Karpas-422 (cell line): ENCODE measurements around the gene JAK2. TPM values are rescaled to one million over a fixed set of nuclear protein-coding genes. Genes with fewer than 3 reads are reported as not detected.
A peak's percentile ranks its signal among the peaks of the same experiment; 100 is the strongest.
"Not testable (repeated sequence)": the region's sequence is repeated elsewhere in the genome, so short reads cannot be mapped to it uniquely, and the experiment has no call there.

Experiments
- DNase-seq: peaks from one replicate; pipeline ENCODE4 v3.0.0-alpha.2; 2015
- H2AFZ ChIP-seq: fragments of 200-600 bp; sonication (generic); 2 replicates; pipeline ENCODE4 v1.6.1; 2014; ENCODE audit warnings: antibody characterized with exemption, low read length, mixed read lengths
- H3K27ac ChIP-seq: fragments of 200-600 bp; sonication (generic); 2 replicates; pipeline ENCODE4 v1.5.1; 2014; ENCODE audit warnings: mild to moderate bottlenecking, low read length, moderate library complexity
- H3K27me3 ChIP-seq: fragments of 200-600 bp; sonication (generic); 2 replicates; pipeline ENCODE4 v1.6.1; 2014; ENCODE audit warnings: low read length, mixed read lengths
- H3K36me3 ChIP-seq: fragments of 200-600 bp; sonication (generic); 2 replicates; pipeline ENCODE4 v1.6.1; 2014; ENCODE audit warnings: low read length, mixed read lengths; ENCODE audit not compliant: insufficient read depth
- H3K4me1 ChIP-seq: fragments of 200-600 bp; sonication (generic); 2 replicates; pipeline ENCODE4 v1.6.1; 2014; ENCODE audit warnings: mild to moderate bottlenecking, low read length, mixed read lengths
- H3K4me2 ChIP-seq: fragments of 200-600 bp; sonication (generic); 2 replicates; pipeline ENCODE4 v1.6.1; 2014; ENCODE audit warnings: low read length, low read depth, mild to moderate bottlenecking; ENCODE audit not compliant: poor library complexity, severe bottlenecking
- H3K4me3 ChIP-seq: fragments of 200-600 bp; sonication (generic); 2 replicates; pipeline ENCODE4 v1.5.1; 2014; ENCODE audit warnings: mild to moderate bottlenecking, antibody characterized with exemption, low read length, mixed read lengths
- H3K79me2 ChIP-seq: fragments of 200-600 bp; sonication (generic); 2 replicates; pipeline ENCODE4 v1.6.1; 2014; ENCODE audit warnings: mild to moderate bottlenecking, low read length, mixed read lengths
- H3K9ac ChIP-seq: fragments of 200-600 bp; sonication (generic); 2 replicates; pipeline ENCODE4 v1.6.0; 2014; ENCODE audit warnings: low read length
- H3K9me2 ChIP-seq: fragments of 200-600 bp; sonication (generic), shearing (Covaris generic); replicated peaks from 2 replicates; pipeline ENCODE4 v1.6.0; 2014; ENCODE audit warnings: mild to moderate bottlenecking, low read length, moderate library complexity; ENCODE audit not compliant: insufficient read depth
- H3K9me3 ChIP-seq: fragments of 300-700, 200-600 bp; sonication (generic); 2 replicates; pipeline ENCODE4 v1.6.1; 2014; ENCODE audit warnings: low read length, mixed read lengths
- H4K20me1 ChIP-seq: fragments of 200-600 bp; sonication (generic); 2 replicates; pipeline ENCODE4 v1.6.1; 2014; ENCODE audit warnings: mild to moderate bottlenecking, antibody characterized with exemption, low read length, low read depth; ENCODE audit not compliant: insufficient read depth
- total RNA-seq: library from RNA; depleted of rRNA; stranded (reverse); fragments of >200 nt; shearing (Covaris generic); gene quantifications from 2 replicates; pipeline ENCODE4 v1.2.3, GENCODE V29; 2014; ENCODE audit warnings: low replicate concordance; rRNA removed

JAK2 gene
- total RNA-seq, result 7.0 and 9.6 TPM in 2 replicates

DNA sequence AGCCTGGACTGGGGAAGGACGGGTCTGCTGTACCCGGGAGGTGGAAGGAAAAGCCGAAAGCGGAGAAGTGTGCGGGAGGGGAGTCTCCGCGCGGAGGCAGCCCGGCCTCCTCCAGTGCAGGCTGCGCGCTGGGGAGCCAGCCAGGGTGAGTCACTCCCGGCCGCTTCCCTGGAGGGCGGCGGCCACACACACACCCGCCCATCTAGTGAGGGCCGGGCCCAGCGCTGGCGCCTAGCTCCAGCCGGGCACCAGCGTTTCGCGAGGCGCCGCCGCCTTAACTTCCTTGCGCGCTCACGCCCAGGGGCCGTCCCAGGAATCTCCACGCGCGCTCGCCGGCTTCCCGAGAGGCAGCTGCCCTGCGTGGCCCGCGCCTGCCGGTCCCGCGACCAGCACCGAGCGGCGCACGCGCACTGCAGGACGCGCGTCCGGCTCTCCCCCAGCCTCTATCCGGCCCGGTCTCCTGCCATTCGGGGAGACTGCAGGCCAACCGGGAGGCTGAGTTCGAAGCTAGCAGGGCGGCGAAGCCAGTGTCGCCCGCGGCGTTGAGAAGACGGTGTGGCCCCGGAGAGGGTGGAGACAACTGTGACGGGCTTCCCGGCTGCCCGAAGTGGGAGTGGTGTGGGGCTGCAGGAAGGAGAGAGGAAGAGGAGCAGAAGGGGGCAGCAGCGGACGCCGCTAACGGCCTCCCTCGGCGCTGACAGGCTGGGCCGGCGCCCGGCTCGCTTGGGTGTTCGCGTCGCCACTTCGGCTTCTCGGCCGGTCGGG, at the start of gene JAK2:
TSS of gene JAK2 (plus strand) at position 652 of the 765 bp plus-strand sequence. CDS start 36,716 bp downstream, outside the sequence.
- Histone ChIP-seq H3K27ac (peak within 1 kb of the TSS; percentile 75), H3K27me3 (no peaks in the 10 kb centered on the region), H3K9me2 (no peaks in the 10 kb centered on the region), H3K36me3 (no peaks in the 10 kb centered on the region), H4K20me1 (no peaks in the 10 kb centered on the region), H3K4me1 (peaks cover 38% of the 10 kb centered on the region), H3K79me2 (peaks cover 32% of the 10 kb centered on the region), H3K9me3 (no peaks in the 10 kb centered on the region), H3K4me2 (peak within 1 kb of the TSS; percentile 84), H3K4me3 (peak within 1 kb of the TSS; percentile 79), H3K9ac (peak within 1 kb of the TSS; percentile 82), H2AFZ (peak within 1 kb of the TSS; percentile 96)
- peak; percentile 95 for DNase-seq

DNA sequence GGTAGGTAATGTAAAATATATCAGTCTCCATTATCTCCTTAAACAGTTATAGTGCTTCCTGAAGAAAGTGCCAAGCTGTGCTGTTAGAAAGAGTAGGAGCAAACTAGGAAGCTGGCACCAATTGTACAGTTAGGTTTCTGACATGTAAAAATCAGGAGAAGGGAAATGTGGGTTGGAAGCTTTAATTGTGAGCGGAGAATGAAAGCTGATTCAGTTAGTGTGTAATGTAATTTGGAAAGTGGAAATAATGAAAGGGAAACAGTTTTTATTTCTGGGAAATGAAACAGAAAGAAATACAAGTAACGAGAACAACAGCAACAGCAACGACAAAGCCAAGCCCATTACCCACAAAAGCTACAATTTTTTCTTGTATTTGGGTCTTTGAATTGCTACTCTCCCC, 48.8 kb upstream of the JAK2 start:
- no peaks in the 10 kb centered on the region for H4K20me1 ChIP-seq
- no peak overlapping the region for H3K4me2 ChIP-seq
- H3K79me2 ChIP-seq, result no peaks in the 10 kb centered on the region
- H3K4me1 ChIP-seq, result peaks cover 11% of the 10 kb centered on the region
- no peak overlapping the region for H3K4me3 ChIP-seq
- H2AFZ ChIP-seq, result no peak overlapping the region
- no peak overlapping the region for H3K9ac ChIP-seq
- H3K9me2 ChIP-seq, result no peaks in the 10 kb centered on the region
- DNase-seq, result no peak
- no peaks in the 10 kb centered on the region for H3K36me3 ChIP-seq
- H3K9me3 ChIP-seq, result no peaks in the 10 kb centered on the region
- no peaks in the 10 kb centered on the region for H3K27me3 ChIP-seq
- H3K27ac ChIP-seq, result no peak overlapping the region

DNA sequence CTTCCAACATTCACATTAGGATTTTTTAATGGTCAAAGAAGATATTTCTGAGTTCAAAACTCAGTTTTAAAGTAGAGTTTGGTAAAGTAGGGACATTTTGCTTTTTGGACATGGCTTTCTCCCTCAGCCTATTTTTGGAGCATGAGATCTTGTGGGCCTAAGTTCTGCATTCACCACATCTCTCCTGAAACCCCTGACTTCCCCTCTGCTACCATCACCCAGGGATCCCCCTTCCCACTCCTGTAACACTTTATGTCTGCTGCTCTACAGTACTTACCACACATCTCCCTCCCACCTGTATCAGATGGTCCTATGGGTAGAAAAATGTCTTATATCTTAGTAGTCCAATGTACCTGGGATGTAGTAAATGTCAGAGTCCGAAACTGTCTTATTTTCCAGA, 48.2 kb upstream of the JAK2 start:
- Histone ChIP-seq H2AFZ (no peak overlapping the region), H3K27ac (no peak overlapping the region)
- DNase-seq, result no peak

DNA sequence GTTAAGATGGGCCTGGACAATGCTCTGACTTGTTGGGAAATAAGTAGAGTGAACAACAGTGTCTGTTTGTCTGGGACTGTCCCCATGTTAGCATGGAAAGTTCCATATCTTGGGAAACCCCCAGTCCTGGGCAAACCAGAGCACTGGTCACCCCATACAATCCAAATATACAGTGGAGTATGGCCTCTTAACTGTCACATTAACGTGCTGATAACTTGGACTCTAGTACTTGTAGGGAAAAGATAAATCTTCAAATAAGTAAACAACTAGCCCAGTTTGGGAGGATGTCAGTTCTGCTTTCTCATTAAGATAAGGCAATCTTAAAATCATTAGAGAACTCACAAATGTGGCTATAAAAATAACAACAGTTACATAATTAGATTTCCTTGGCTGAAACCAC, 47.6 kb upstream of the JAK2 start:
- Histone ChIP-seq H3K9me2 (no peaks in the 10 kb centered on the region), H3K4me2 (no peak overlapping the region), H4K20me1 (no peaks in the 10 kb centered on the region), H3K27me3 (no peaks in the 10 kb centered on the region), H3K4me1 (peaks cover 11% of the 10 kb centered on the region), H2AFZ (no peak overlapping the region), H3K79me2 (no peaks in the 10 kb centered on the region), H3K4me3 (no peak overlapping the region), H3K36me3 (no peaks in the 10 kb centered on the region), H3K27ac (no peak overlapping the region), H3K9ac (no peak overlapping the region), H3K9me3 (no peaks in the 10 kb centered on the region)
- no peak for DNase-seq

More for the DNA sequence above, 48.2 kb upstream of the JAK2 start:
- Histone ChIP-seq H4K20me1 (no peaks in the 10 kb centered on the region), H3K4me1 (peaks cover 11% of the 10 kb centered on the region), H3K9me3 (no peaks in the 10 kb centered on the region), H3K36me3 (no peaks in the 10 kb centered on the region), H3K27me3 (no peaks in the 10 kb centered on the region), H3K9ac (no peak overlapping the region), H3K4me2 (no peak overlapping the region), H3K9me2 (no peaks in the 10 kb centered on the region), H3K4me3 (no peak overlapping the region), H3K79me2 (no peaks in the 10 kb centered on the region)

DNA sequence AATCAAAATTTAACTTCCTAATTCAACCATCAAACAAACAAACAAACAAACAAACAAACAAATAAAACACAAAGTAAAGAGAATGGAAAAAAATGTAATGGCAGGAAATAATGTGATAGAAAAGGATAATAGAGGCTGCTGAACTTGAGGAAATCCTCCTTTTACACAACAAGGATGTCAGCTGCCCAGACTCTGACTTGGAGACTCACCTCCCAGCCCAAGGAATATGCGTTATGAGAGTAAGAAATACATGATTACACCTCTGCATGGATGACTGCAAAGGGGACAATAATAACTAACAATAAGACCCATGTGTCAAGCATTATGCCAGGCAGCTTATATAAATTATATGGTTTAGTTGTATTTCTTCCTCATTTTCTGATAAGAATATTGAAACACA, 46.6 kb upstream of the JAK2 start:
- Histone ChIP-seq H3K79me2 (no peaks in the 10 kb centered on the region), H3K4me2 (peak overlapping the region; percentile 49), H3K36me3 (no peaks in the 10 kb centered on the region), H3K4me3 (no peak overlapping the region), H3K9me2 (no peaks in the 10 kb centered on the region), H2AFZ (peak overlapping the region; percentile 34; the same call in 1 of the 2 replicates), H3K9me3 (no peaks in the 10 kb centered on the region), H3K27ac (no peak overlapping the region), H4K20me1 (no peaks in the 10 kb centered on the region), H3K9ac (no peak overlapping the region), H3K27me3 (no peaks in the 10 kb centered on the region), H3K4me1 (peaks cover 11% of the 10 kb centered on the region)
- DNase-seq, result no peak

DNA sequence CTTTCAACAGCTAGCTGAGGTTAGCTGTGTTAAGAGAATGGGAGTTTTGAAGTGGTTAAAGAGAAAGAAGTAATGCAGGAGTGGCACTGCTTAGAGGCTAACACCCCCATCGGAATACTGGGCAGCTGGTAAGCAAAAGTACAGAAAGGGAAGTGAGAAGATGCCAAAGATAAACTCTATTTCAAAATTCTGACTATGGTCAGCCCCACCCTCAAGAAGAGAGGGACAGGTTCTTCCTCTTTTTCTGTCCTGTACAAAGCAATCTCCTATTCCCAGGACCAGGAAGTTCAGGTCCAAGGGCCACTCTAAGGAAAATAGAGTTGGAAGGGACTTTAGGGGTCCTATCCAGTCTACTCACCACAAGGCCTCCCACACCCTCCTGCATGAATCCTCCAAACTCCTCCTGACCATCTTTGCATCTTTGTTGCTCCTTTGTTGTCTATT, 45.9 kb upstream of the JAK2 start:
- peak overlapping the region; percentile 49 for H3K4me2 ChIP-seq
- H3K4me1 ChIP-seq, result peaks cover 11% of the 10 kb centered on the region
- peak; percentile 45 for DNase-seq

DNA sequence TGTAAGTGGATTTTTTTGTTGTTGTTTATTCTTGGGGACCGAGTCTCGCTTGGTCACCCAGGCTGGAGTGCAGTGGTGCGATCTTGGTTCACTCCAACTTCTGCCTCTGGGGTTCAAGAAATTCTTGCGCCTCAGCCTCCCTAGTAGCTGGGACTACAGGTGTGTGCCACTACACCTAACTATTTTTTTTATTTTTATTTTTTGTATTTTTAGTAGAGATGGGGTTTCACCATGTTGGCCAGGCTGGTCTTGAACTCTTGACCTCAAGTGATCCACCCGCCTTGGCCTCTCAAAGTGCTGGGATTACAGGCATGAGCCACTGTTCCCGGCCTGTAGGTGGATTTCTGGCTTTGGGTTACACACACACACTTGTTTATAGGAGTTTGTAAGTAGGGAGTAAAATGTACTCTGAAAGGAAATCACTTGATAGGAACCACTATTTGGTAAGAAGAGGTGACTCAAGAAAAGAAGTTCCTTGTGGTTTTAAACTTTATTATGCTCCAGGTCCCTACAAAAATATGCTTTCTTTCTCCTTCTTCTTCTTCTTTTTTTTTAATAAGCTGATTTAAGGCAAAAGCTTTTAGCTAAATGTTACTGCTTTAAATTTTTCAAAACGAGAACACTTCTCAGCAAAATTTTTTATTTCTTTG, 42.9 kb upstream of the JAK2 start:
- not testable (repeated sequence) for H3K4me3 ChIP-seq, H3K9ac ChIP-seq, H3K4me2 ChIP-seq, H4K20me1 ChIP-seq, H3K27ac ChIP-seq, DNase-seq, H3K79me2 ChIP-seq, H3K9me2 ChIP-seq, H2AFZ ChIP-seq, H3K27me3 ChIP-seq, H3K9me3 ChIP-seq, H3K36me3 ChIP-seq
- peaks cover 11% of the 10 kb centered on the region for H3K4me1 ChIP-seq

More for the DNA sequence above, 45.9 kb upstream of the JAK2 start:
- no peaks in the 10 kb centered on the region for H4K20me1 ChIP-seq
- no peaks in the 10 kb centered on the region for H3K79me2 ChIP-seq
- H3K9me3 ChIP-seq, result no peaks in the 10 kb centered on the region
- H3K4me3 ChIP-seq, result no peak overlapping the region
- no peaks in the 10 kb centered on the region for H3K27me3 ChIP-seq
- H3K9ac ChIP-seq, result no peak overlapping the region
- no peaks in the 10 kb centered on the region for H3K9me2 ChIP-seq
- no peak overlapping the region for H3K27ac ChIP-seq
- no peaks in the 10 kb centered on the region for H3K36me3 ChIP-seq
- H2AFZ ChIP-seq, result peak overlapping the region; percentile 34; the same call in 1 of the 2 replicates

DNA sequence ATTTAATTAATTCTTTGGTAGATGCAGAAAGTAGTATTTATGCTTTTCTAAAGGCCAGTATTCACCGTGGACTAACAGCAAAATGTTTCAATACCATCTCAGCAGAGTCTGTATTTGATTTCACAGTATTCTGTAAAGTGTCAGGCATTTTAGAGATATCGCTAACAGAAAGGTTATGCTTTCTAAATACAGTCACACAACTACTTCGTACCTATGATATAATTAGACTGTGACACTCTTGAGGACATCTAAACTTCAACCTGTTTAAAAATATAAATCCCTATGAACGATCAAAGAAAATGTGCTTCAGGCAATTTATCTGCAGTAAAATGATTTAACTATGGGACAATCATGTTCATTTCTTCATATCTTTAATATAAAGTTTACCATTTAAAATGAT, 41.7 kb upstream of the JAK2 start:
- H3K4me2 ChIP-seq, result no peak overlapping the region
- H3K4me1 ChIP-seq, result peaks cover 11% of the 10 kb centered on the region
- no peaks in the 10 kb centered on the region for H4K20me1 ChIP-seq
- no peak overlapping the region for H2AFZ ChIP-seq
- no peaks in the 10 kb centered on the region for H3K27me3 ChIP-seq
- H3K9ac ChIP-seq, result no peak overlapping the region
- H3K36me3 ChIP-seq, result no peaks in the 10 kb centered on the region
- no peaks in the 10 kb centered on the region for H3K79me2 ChIP-seq
- H3K9me2 ChIP-seq, result no peaks in the 10 kb centered on the region
- no peak overlapping the region for H3K4me3 ChIP-seq
- no peak for DNase-seq
- H3K27ac ChIP-seq, result no peak overlapping the region
- H3K9me3 ChIP-seq, result no peaks in the 10 kb centered on the region
